Stomach (tissue), 4 donors: ENCODE measurements around the gene ERC2.

Experiments used
- POLR2A ChIP-seq, 4 donors: fragments of 450-650 bp; IDR thresholded peaks; one replicate each; pipeline ENCODE4 v1.6.1; 2016; ENCODE audit warnings: antibody characterized with exemption in 4 of 4, control low read depth in 2 of 4, mild to moderate bottlenecking in 1 of 4, moderate library complexity in 1 of 4
- TF ChIP-seq, protein P1 (sequence below), 7 experiments: fragments of 450-650 bp in 4 of 7; fragments of 200-600 bp in 3 of 7; sonication (generic) in 3 of 7; IDR thresholded peaks; one replicate each; pipeline ENCODE4 v1.5.1; 2016 to 2019; ENCODE audit warnings: antibody characterized with exemption in 7 of 7, control low read depth in 2 of 7, mild to moderate bottlenecking in 1 of 7

DNA sequence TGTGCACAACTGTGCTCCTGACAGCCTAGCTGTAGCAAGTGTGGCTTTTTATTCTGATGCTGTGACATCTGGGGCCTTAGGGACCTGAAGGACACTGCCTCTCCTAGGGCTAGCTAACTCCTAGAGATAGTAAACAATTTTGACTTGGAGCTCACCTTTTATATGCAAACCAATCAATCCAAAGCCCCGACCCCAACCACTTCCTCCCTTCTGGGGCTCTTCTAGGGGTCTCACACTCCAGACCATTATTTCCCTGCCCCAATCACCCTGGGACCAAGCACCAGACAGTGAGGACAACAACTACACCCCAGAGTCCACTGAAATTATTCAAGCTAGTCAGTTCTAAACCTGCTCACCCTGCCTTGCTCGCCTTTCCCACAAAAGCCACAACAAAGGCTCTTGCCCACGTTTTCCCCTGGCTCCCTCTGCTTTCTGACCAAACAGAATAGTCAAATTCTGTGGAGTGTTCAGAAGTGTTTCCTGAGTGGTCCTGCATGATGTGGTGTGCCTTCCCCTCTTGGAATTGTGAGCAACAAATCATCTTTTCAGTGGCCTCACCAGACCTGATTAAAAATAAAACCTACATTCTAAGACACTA lies 897.0 kb downstream of the ERC2 start:
- TF ChIP-seq POLR2A (IDR thresholded peaks at IDR 0.05) = no peak
- TF ChIP-seq, protein P1, sequence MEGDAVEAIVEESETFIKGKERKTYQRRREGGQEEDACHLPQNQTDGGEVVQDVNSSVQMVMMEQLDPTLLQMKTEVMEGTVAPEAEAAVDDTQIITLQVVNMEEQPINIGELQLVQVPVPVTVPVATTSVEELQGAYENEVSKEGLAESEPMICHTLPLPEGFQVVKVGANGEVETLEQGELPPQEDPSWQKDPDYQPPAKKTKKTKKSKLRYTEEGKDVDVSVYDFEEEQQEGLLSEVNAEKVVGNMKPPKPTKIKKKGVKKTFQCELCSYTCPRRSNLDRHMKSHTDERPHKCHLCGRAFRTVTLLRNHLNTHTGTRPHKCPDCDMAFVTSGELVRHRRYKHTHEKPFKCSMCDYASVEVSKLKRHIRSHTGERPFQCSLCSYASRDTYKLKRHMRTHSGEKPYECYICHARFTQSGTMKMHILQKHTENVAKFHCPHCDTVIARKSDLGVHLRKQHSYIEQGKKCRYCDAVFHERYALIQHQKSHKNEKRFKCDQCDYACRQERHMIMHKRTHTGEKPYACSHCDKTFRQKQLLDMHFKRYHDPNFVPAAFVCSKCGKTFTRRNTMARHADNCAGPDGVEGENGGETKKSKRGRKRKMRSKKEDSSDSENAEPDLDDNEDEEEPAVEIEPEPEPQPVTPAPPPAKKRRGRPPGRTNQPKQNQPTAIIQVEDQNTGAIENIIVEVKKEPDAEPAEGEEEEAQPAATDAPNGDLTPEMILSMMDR (IDR thresholded peaks at IDR 0.05) = no peak
